Neural progenitor cell (in vitro differentiated cells): Measurements from ENCODE around the gene RPL29. TPM values are rescaled to one million over a fixed set of nuclear protein-coding genes. Genes with fewer than 3 reads are reported as not detected.

Experiments used
- DNase-seq: peaks from one replicate; pipeline ENCODE4 v3.0.0-alpha.2; 2016; ENCODE audit warnings: low spot score
- H2AFZ ChIP-seq: fragments of 200-600 bp; sonication (generic); replicated peaks from 2 replicates; pipeline ENCODE4 v1.6.1; 2016; ENCODE audit warnings: antibody characterized with exemption
- H3F3A ChIP-seq: fragments of 200-600 bp; sonication (generic); 2 replicates; pipeline ENCODE4 v1.6.1; 2016; ENCODE audit warnings: antibody characterized with exemption, low read depth
- H3K27ac ChIP-seq: fragments of 200-600 bp; sonication (generic); 2 replicates; pipeline ENCODE4 v1.5.1; 2016; ENCODE audit warnings: mild to moderate bottlenecking
- H3K27me3 ChIP-seq: fragments of 200-600 bp; sonication (generic); 2 replicates; pipeline ENCODE4 v1.6.1; 2016; ENCODE audit warnings: mild to moderate bottlenecking, moderate library complexity
- H3K36me3 ChIP-seq: fragments of 200-600 bp; sonication (generic); 2 replicates; pipeline ENCODE4 v1.5.1; 2016
- H3K4me1 ChIP-seq: fragments of 200-600 bp; sonication (generic); 2 replicates; pipeline ENCODE4 v1.6.1; 2016; ENCODE audit warnings: mixed run types
- H3K4me2 ChIP-seq: fragments of 200-600 bp; sonication (generic); 2 replicates; pipeline ENCODE4 v1.6.1; 2016
- H3K4me3 ChIP-seq: fragments of 200-600 bp; sonication (generic); 2 replicates; pipeline ENCODE4 v1.5.1; 2016
- H3K79me2 ChIP-seq: fragments of 200-600 bp; sonication (generic); 2 replicates; pipeline ENCODE4 v1.6.1; 2016; ENCODE audit warnings: low read depth
- H3K9ac ChIP-seq: fragments of 200-600 bp; sonication (generic); 2 replicates; pipeline ENCODE4 v1.6.1; 2016
- H3K9me3 ChIP-seq: fragments of 200-600 bp; sonication (generic); 2 replicates; pipeline ENCODE4 v1.5.1; 2016; ENCODE audit warnings: low read depth
- H4K20me1 ChIP-seq: fragments of 200-600 bp; sonication (generic); 2 replicates; pipeline ENCODE4 v1.6.1; 2016; ENCODE audit warnings: low read depth
- H3K27ac Mint-ChIP-seq: 3 replicates; pipeline ENCODE4 v1.8.0; 2021; ENCODE audit warnings: mixed read lengths
- H3K27me3 Mint-ChIP-seq: 2 replicates; pipeline ENCODE4 v1.8.0; 2022; ENCODE audit warnings: low read depth, mild to moderate bottlenecking, inconsistent platforms, moderate library complexity, mixed read lengths; ENCODE audit not compliant: insufficient read depth
- H3K36me3 Mint-ChIP-seq: 3 replicates; pipeline ENCODE4 v1.8.0; 2021; ENCODE audit warnings: mixed read lengths
- H3K4me1 Mint-ChIP-seq: 3 replicates; pipeline ENCODE4 v1.8.0; 2021; ENCODE audit warnings: mixed read lengths
- H3K4me3 Mint-ChIP-seq: 3 replicates; pipeline ENCODE4 v1.8.0; 2021; ENCODE audit warnings: mild to moderate bottlenecking, moderate library complexity, mixed read lengths
- H3K9me3 Mint-ChIP-seq: 3 replicates; pipeline ENCODE4 v1.8.0; 2020; ENCODE audit warnings: mixed read lengths
- EZH2 ChIP-seq: fragments of 200-600 bp; sonication (generic); IDR thresholded peaks from 2 replicates; pipeline ENCODE4 v1.6.1; 2017; ENCODE audit warnings: antibody characterized with exemption, mild to moderate bottlenecking, moderate library complexity
- EZH2phosphoT487 ChIP-seq: fragments of 200-600 bp; sonication (generic); IDR thresholded peaks from 2 replicates; pipeline ENCODE4 v1.6.1; 2017; ENCODE audit warnings: antibody characterized with exemption
- total RNA-seq: library from RNA; depleted of rRNA; stranded (reverse); fragments of >200 nt; gene quantifications from 2 replicates; pipeline ENCODE4 v1.2.3, GENCODE V29; 2015; ENCODE audit warnings: low replicate concordance
- TF ChIP-seq, protein P1 (sequence below): fragments of 200-600 bp; sonication (generic); IDR thresholded peaks from 2 replicates; pipeline ENCODE4 v1.5.1; 2017; ENCODE audit warnings: antibody characterized with exemption, mild to moderate bottlenecking

RPL29 gene
- total RNA-seq, 1 donor from 2014 or later: 1,431 TPM

DNA sequence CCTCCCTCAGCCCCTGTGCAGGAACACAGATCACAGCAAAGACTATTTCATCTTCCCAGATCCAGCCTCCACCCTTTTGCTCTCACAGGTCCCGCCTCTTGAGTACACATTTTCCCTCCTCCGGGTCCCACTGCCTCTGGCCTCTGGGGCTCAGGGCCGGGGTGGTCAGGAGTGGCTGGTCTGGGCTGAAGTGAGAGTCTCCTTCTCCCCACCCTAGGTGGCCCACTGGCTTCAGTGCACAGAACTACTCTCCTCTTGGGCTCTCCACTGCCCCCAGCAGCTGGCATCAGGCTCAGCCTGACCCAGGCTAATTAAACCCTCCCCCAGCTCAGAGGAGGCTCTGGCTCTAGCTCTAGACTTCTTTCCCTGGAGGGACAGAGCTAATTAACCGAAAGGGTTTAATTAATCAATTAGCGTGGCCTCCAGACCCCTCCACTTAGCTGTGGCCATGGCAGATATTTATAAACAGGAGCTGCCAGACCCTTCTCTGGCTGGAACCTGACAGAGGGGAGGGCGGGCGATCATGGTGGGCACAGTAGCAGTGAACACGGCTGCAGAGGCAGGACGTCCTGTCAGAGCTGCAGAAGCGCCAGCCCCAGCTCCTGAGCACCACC lies 45.5 kb upstream of the RPL29 start:
- Mint-ChIP-seq H3K27ac (peak overlapping the region; percentile 90), H3K27me3 (peaks cover 7% of the 10 kb centered on the region), H3K4me1 (peaks cover 25% of the 10 kb centered on the region), H3K9me3 (no peaks in the 10 kb centered on the region), H3K4me3 (no peak overlapping the region), H3K36me3 (no peaks in the 10 kb centered on the region)
- H3K36me3 ChIP-seq: no peaks in the 10 kb centered on the region
- H3K27ac ChIP-seq: no peak overlapping the region
- H3F3A ChIP-seq: no peaks in the 10 kb centered on the region
- DNase-seq: peak; percentile 65
- no peaks in the 10 kb centered on the region for H3K9me3 ChIP-seq
- H3K4me3 ChIP-seq: no peak overlapping the region
- TF ChIP-seq EZH2 (no peak), EZH2phosphoT487 (no peak)
- TF ChIP-seq, protein P1, sequence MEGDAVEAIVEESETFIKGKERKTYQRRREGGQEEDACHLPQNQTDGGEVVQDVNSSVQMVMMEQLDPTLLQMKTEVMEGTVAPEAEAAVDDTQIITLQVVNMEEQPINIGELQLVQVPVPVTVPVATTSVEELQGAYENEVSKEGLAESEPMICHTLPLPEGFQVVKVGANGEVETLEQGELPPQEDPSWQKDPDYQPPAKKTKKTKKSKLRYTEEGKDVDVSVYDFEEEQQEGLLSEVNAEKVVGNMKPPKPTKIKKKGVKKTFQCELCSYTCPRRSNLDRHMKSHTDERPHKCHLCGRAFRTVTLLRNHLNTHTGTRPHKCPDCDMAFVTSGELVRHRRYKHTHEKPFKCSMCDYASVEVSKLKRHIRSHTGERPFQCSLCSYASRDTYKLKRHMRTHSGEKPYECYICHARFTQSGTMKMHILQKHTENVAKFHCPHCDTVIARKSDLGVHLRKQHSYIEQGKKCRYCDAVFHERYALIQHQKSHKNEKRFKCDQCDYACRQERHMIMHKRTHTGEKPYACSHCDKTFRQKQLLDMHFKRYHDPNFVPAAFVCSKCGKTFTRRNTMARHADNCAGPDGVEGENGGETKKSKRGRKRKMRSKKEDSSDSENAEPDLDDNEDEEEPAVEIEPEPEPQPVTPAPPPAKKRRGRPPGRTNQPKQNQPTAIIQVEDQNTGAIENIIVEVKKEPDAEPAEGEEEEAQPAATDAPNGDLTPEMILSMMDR: peak; percentile 42
- H3K9ac ChIP-seq: no peak overlapping the region
- H3K27me3 ChIP-seq: no peaks in the 10 kb centered on the region
- H3K79me2 ChIP-seq: no peaks in the 10 kb centered on the region
- H4K20me1 ChIP-seq: no peaks in the 10 kb centered on the region
- H3K4me1 ChIP-seq: peaks cover 18% of the 10 kb centered on the region
- no peak overlapping the region for H2AFZ ChIP-seq
- no peak overlapping the region for H3K4me2 ChIP-seq

- no peaks in the 10 kb centered on the region for H3F3A ChIP-seq
- no peaks in the 10 kb centered on the region for H3K9me3 Mint-ChIP-seq
- no peak for DNase-seq
- H3K4me3 Mint-ChIP-seq: no peak overlapping the region
- no peaks in the 10 kb centered on the region for H3K36me3 ChIP-seq
- no peaks in the 10 kb centered on the region for H3K79me2 ChIP-seq
- no peaks in the 10 kb centered on the region for H4K20me1 ChIP-seq
- peaks cover 24% of the 10 kb centered on the region for H3K4me1 Mint-ChIP-seq
- H3K27me3 Mint-ChIP-seq: peaks cover 6% of the 10 kb centered on the region
- no peak overlapping the region for H2AFZ ChIP-seq
- peak overlapping the region; percentile 90 for H3K27ac Mint-ChIP-seq
- H3K9ac ChIP-seq: no peak overlapping the region
- H3K4me2 ChIP-seq: no peak overlapping the region
- H3K4me1 ChIP-seq: peaks cover 18% of the 10 kb centered on the region
- no peaks in the 10 kb centered on the region for H3K9me3 ChIP-seq
- H3K27ac ChIP-seq: no peak overlapping the region
- no peak overlapping the region for H3K4me3 ChIP-seq
- no peak for TF ChIP-seq EZH2
- TF ChIP-seq, protein P1: no peak
- TF ChIP-seq EZH2phosphoT487: no peak
- H3K27me3 ChIP-seq: no peaks in the 10 kb centered on the region
- no peaks in the 10 kb centered on the region for H3K36me3 Mint-ChIP-seq
These were observed 44.9 kb upstream of the RPL29 start for GRCh38 chr3:52040600-52040999.

GRCh38 chr3:52039846-52040245 lies 44.2 kb upstream of the RPL29 start:
- DNase-seq: peak; percentile 78
- Histone ChIP-seq H3K27ac (no peak overlapping the region), H4K20me1 (no peaks in the 10 kb centered on the region), H3K9ac (no peak overlapping the region), H3K4me1 (peaks cover 15% of the 10 kb centered on the region), H3K4me3 (no peak overlapping the region), H3K27me3 (no peaks in the 10 kb centered on the region), H3F3A (no peaks in the 10 kb centered on the region), H3K9me3 (no peaks in the 10 kb centered on the region), H3K4me2 (peak overlapping the region; percentile 27), H3K36me3 (no peaks in the 10 kb centered on the region), H2AFZ (peak overlapping the region; percentile 76), H3K79me2 (no peaks in the 10 kb centered on the region)
- no peak for TF ChIP-seq EZH2phosphoT487
- TF ChIP-seq, protein P1: no peak
- no peak for TF ChIP-seq EZH2
- Mint-ChIP-seq H3K27ac (peak overlapping the region; percentile 80), H3K27me3 (peaks cover 6% of the 10 kb centered on the region), H3K4me1 (peaks cover 18% of the 10 kb centered on the region), H3K4me3 (no peak overlapping the region), H3K9me3 (no peaks in the 10 kb centered on the region), H3K36me3 (no peaks in the 10 kb centered on the region)
